Dermis lymphatic vessel endothelial cell (primary cell): ENCODE data around the gene IDS. TPM values are rescaled to one million over a fixed set of nuclear protein-coding genes. Genes with fewer than 3 reads are reported as not detected.

ENCODE experiments used
- total RNA-seq: library from RNA; depleted of rRNA; stranded (reverse); fragments of >200 nt; gene quantifications from 2 replicates; pipeline ENCODE4 v1.2.1, GENCODE V29; 2014

IDS gene, protein sequence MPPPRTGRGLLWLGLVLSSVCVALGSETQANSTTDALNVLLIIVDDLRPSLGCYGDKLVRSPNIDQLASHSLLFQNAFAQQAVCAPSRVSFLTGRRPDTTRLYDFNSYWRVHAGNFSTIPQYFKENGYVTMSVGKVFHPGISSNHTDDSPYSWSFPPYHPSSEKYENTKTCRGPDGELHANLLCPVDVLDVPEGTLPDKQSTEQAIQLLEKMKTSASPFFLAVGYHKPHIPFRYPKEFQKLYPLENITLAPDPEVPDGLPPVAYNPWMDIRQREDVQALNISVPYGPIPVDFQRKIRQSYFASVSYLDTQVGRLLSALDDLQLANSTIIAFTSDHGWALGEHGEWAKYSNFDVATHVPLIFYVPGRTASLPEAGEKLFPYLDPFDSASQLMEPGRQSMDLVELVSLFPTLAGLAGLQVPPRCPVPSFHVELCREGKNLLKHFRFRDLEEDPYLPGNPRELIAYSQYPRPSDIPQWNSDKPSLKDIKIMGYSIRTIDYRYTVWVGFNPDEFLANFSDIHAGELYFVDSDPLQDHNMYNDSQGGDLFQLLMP
- total RNA-seq: 20.9 and 25.8 TPM in 2 replicates

DNA sequence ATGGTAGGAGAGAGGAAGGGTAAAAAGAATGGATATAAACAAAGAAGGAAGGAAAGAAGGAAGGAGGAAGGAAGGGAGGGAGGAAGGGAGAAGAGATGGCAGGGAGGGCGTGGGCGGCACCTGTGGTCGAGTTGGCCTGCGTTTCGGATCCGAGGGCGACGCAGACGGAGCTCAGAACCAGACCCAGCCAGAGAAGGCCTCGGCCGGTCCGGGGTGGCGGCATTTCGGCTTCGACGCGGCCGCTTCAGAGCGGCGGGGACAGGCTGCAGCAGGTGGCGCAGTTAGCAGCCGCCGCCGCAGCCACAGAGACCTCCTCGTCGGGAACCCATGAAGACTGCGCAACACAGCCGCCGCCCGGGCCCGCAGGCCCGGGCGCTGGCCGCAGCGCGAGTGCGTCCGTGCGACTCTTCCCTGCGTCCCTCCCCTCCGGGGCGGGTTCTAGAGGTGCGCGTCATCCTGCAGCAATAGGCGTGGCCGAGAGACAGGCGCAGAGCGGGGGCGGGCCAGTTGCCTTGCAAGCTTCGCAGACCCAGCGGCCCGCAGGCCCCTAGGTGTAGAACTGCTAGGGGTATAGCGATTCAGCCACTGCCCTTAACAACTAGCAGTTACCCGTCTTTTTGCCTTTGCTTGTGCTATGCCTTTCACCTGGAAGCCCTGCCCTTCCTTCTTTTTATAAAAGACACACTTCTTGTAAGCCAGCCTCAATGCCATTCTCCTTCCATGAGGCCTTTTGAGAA is at the start of gene IDS:
TSS of gene IDS (minus strand) at position 392 of the 737 bp plus-strand sequence. CDS start at position 223, 169 bp downstream.

DNA sequence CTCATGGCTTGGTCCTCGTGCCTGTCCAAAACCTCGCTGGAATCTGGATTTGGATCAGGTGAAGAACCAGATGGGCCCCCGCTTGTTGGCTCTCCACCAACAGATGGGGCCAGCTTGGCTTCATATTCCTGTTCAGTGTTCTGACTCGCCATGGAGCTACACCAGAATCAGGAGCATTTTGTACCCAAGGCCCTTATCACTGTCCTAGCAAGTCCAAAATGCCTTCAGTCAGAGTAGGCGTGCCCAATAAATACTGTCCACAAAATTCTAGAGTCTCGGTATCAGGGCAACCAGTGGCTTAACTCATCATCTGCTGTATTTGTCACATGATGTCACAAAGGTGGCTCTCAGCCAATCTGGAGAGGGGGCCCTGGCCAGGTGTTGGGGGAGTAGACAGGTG is 44.6 kb upstream of the IDS start, which contains the start of gene HSFX3:
TSS of gene HSFX3 (minus strand) at position 224 of the 400 bp plus-strand sequence. CDS start at position 152, 72 bp downstream.

DNA sequence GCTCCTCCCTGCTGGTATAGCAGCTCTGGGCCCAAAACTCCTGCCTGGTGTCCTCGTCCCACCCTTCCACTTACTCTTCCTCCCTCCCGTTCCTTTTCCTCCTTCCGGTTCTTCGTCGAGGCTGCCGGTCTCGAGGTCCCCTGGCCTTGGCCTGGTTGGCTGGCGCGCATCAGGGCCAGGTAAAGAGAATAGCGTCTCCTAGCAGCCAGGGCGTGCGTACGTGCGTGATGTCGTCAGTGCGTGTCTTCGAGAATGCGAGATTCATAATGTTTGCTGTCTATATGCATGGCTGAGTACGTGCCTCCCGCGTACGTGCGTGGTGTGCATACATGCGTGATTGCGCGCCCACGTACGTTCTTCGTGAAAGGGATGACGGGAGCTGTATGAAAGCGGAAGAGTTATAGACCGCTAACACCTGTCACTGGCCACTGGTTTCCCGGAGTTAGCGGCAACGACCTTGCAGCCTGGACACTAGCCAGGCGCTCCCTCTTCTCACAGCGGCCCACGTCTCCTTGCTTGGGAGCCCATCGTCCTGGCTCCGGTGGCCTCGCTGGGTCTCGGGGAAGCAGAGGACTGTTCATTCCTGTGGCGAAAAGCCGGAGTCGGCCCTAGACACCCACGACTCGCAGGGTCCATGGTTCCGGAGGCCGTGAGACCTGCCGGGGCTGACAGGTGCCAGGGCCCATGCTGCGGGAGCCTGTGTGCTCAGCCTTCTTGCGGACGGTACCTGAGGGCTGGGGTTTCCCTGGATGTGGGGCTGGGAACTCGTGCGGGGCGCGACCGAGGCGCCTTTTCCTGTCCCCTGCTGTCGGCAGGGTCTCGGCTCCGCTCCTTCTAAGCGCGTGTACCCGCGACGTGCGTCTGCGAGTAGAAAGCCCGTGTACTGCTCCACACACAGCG is 35.8 kb upstream of the IDS start, which contains the start of gene EOLA1:
TSS of gene EOLA1 (plus strand) at position 392 of the 900 bp plus-strand sequence. CDS start 4,619 bp downstream, outside the sequence.

Other genes starting within 250 kb of the IDS start
- 11.4 and 12.5 TPM in 2 replicates for gene EOLA1, start 35.7 kb upstream of the IDS start, total RNA-seq
- not detected in 2 replicates for gene HSFX3, start 44.6 kb upstream of the IDS start, total RNA-seq
- gene MAGEA9B, start 82.2 kb upstream of the IDS start, total RNA-seq: not detected in 2 replicates
- 0.26 TPM in 1 of 2 replicates, not detected in the other for gene HSFX2, start 90.0 kb upstream of the IDS start, total RNA-seq
- gene TMEM185A, start 126.5 kb upstream of the IDS start, total RNA-seq: 24.8 and 25.7 TPM in 2 replicates
- not detected in 2 replicates for gene MAGEA11, start 206.8 kb upstream of the IDS start, total RNA-seq